Liver (tissue), 3 donors: Measurements from ENCODE around the gene U2AF2.

Experiments
- ATF3 ChIP-seq: IDR thresholded peaks from 2 replicates; pipeline ENCODE4 v1.6.1; 2016; ENCODE audit warnings: antibody characterized with exemption
- GABPA ChIP-seq, 2 donors: IDR thresholded peaks in 1 of 2; conservative IDR thresholded peaks in 1 of 2; 2 replicates each; pipeline ENCODE4 v1.6.1; 2016; ENCODE audit warnings: antibody characterized with exemption in 2 of 2, mild to moderate bottlenecking in 1 of 2, moderate library complexity in 1 of 2
- MAX ChIP-seq: IDR thresholded peaks from 2 replicates; pipeline ENCODE4 v1.6.1; 2016; ENCODE audit warnings: antibody characterized with exemption
- TAF1 ChIP-seq: conservative IDR thresholded peaks from 2 replicates; pipeline ENCODE4 v1.6.1; 2016; ENCODE audit warnings: antibody characterized with exemption, mild to moderate bottlenecking
- YY1 ChIP-seq: IDR thresholded peaks from 2 replicates; pipeline ENCODE4 v1.6.1; 2016; ENCODE audit warnings: antibody characterized with exemption, mild to moderate bottlenecking
- TF ChIP-seq, protein P1 (sequence below): fragments of 150-350 bp; IDR thresholded peaks from 2 replicates; pipeline ENCODE4 v1.5.1; 2017; ENCODE audit warnings: improper control_type of control experiment, low read depth, low read length; ENCODE audit not compliant: missing input control
- TF ChIP-seq, protein P2 (sequence below): IDR thresholded peaks from 2 replicates; pipeline ENCODE4 v1.6.1; 2016; ENCODE audit warnings: antibody characterized with exemption
- TF ChIP-seq, protein P3 (sequence below): IDR thresholded peaks from 2 replicates; pipeline ENCODE4 v1.6.1; 2016; ENCODE audit warnings: antibody characterized with exemption, mild to moderate bottlenecking
- donor health status: healthy.
- donor health status: healthy.

DNA sequence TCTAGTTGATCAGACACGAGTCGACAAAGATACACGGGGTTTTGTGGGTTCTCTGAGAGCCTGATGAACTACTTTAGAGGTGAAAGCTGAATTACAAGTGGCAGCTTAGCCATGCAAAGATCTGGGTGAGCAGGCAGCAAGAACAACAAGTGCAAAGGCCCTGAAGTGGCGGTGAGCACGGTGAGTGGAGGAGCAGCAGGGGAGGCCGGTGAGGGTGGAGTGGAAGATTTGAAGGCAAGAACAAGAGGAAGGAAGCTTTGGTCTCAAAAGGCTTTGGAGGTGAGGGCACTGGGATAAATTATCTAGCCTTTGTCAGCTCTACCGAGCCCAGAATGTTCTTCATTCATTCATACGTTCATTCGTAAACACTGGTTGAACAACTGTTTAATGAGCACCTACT lies 48.0 kb upstream of the U2AF2 start:
- TF ChIP-seq, protein P1, sequence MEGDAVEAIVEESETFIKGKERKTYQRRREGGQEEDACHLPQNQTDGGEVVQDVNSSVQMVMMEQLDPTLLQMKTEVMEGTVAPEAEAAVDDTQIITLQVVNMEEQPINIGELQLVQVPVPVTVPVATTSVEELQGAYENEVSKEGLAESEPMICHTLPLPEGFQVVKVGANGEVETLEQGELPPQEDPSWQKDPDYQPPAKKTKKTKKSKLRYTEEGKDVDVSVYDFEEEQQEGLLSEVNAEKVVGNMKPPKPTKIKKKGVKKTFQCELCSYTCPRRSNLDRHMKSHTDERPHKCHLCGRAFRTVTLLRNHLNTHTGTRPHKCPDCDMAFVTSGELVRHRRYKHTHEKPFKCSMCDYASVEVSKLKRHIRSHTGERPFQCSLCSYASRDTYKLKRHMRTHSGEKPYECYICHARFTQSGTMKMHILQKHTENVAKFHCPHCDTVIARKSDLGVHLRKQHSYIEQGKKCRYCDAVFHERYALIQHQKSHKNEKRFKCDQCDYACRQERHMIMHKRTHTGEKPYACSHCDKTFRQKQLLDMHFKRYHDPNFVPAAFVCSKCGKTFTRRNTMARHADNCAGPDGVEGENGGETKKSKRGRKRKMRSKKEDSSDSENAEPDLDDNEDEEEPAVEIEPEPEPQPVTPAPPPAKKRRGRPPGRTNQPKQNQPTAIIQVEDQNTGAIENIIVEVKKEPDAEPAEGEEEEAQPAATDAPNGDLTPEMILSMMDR, result no peak
- TF ChIP-seq ATF3, result no peak
- TF ChIP-seq YY1, result no peak
- TF ChIP-seq TAF1, result no peak
- TF ChIP-seq MAX, result no peak
- TF ChIP-seq GABPA (IDR thresholded peaks at IDR 0.05 in 1 of 2, conservative IDR thresholded peaks at IDR 0.05 in 1 of 2), result no peak
- TF ChIP-seq, protein P2, sequence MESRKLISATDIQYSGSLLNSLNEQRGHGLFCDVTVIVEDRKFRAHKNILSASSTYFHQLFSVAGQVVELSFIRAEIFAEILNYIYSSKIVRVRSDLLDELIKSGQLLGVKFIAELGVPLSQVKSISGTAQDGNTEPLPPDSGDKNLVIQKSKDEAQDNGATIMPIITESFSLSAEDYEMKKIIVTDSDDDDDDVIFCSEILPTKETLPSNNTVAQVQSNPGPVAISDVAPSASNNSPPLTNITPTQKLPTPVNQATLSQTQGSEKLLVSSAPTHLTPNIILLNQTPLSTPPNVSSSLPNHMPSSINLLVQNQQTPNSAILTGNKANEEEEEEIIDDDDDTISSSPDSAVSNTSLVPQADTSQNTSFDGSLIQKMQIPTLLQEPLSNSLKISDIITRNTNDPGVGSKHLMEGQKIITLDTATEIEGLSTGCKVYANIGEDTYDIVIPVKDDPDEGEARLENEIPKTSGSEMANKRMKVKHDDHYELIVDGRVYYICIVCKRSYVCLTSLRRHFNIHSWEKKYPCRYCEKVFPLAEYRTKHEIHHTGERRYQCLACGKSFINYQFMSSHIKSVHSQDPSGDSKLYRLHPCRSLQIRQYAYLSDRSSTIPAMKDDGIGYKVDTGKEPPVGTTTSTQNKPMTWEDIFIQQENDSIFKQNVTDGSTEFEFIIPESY, result no peak
- TF ChIP-seq, protein P3, sequence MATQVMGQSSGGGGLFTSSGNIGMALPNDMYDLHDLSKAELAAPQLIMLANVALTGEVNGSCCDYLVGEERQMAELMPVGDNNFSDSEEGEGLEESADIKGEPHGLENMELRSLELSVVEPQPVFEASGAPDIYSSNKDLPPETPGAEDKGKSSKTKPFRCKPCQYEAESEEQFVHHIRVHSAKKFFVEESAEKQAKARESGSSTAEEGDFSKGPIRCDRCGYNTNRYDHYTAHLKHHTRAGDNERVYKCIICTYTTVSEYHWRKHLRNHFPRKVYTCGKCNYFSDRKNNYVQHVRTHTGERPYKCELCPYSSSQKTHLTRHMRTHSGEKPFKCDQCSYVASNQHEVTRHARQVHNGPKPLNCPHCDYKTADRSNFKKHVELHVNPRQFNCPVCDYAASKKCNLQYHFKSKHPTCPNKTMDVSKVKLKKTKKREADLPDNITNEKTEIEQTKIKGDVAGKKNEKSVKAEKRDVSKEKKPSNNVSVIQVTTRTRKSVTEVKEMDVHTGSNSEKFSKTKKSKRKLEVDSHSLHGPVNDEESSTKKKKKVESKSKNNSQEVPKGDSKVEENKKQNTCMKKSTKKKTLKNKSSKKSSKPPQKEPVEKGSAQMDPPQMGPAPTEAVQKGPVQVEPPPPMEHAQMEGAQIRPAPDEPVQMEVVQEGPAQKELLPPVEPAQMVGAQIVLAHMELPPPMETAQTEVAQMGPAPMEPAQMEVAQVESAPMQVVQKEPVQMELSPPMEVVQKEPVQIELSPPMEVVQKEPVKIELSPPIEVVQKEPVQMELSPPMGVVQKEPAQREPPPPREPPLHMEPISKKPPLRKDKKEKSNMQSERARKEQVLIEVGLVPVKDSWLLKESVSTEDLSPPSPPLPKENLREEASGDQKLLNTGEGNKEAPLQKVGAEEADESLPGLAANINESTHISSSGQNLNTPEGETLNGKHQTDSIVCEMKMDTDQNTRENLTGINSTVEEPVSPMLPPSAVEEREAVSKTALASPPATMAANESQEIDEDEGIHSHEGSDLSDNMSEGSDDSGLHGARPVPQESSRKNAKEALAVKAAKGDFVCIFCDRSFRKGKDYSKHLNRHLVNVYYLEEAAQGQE, result no peak
